Measurements from ENCODE around the gene GSX2.

GRCh38 chr4:54063737-54064316 is 36.1 kb upstream of the GSX2 start:
- no peak for TF ChIP-seq POLR2AphosphoS5 (IDR thresholded peaks at IDR 0.05; ENCODE audit: borderline replicate concordance, low read depth, low read length)
- TF ChIP-seq EZH2 (IDR thresholded peaks at IDR 0.05): no peak
- no peak for TF ChIP-seq FOXP2 (optimal IDR thresholded peaks at IDR 0.05; ENCODE audit: control extremely low read depth, extremely low read length, insufficient read depth)
